ENCODE measurements around the gene NPAS3.

NPAS3 gene

DNA sequence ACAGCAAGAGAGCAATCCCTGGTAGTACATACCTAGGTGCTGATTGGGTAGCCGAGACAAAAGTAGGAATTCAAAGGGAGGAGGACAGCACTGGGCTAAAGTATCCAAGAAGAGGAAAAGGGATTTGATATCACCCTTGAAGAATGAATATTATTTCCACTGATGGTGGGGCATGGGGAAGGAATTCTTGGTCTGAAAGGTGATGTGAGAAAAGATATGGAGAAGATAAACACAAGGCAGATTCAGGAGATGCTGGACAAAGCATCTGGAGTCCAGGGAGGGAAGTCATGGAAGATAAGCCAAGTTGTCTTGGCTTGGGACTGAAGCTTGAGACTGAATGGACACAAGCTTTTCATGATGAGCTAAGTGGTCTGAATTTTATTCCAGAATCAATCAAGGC, 818.2 kb downstream of the NPAS3 start:
- no peak for DNase-seq (ENCODE audit: low spot score)

DNA sequence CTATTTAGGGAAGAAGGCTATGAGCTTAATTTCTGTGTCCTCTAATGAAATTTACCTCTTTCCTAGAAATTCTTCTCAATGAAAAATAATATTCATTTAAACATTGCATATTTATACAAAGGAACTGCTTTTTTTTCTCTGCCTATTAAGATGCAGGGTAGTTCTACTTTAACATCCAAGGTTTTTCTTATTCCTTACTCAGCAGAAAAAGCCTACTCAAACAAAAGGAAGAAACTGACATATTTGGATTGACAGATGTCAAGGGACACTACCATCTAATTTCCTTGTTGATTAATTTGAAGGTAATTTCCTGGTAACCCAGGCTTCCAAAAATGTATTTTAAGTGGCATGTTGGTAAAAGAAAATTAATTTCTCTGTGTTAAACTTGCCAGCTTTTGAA, 819.9 kb downstream of the NPAS3 start:
- no peak for DNase-seq (ENCODE audit: low spot score)

GRCh38 chr14:33762161-33762851, 823.6 kb downstream of the NPAS3 start:
- DNase-seq (ENCODE audit: low spot score), result no peak

DNA sequence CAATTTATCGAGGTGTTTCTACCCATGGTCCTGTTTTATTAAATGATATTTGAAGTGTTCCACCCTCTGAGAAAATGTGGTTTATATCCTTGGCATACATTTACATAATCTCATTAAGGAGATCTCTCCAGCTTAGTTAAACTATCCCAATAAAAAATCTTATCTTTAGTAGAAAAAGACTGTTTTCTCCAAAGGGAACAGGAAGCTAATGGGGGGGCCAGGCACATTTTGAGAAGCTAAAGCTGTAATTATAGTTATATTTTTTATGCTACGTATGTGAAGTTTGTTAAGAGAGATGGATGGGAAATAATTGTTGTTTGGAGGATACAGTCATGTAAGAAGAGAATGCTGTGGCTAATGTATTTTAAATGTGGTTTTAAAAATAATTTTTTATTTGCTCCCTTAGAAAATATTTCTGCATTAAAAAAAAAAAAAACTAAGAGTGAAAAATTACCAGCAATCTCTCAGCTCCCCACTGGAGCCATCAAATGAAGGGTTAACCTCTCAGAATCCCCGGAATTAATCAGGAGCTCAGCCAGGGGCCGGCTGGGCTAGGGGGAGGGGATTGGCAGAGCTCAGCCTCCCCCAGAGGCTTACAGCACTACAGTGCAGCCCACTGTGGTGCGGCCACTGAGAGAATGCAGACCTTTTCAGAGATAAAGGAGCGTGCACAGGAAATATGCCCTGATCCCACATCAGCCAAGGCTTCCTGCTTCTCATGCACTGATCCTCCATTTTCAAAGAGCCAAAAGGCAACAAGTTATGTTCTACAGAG, 826.4 kb downstream of the NPAS3 start:
- peak; percentile 75 for DNase-seq (ENCODE audit: low spot score)

GRCh38 chr14:33767586-33768457, 829.1 kb downstream of the NPAS3 start:
- DNase-seq (ENCODE audit: low spot score), result no peak

DNA sequence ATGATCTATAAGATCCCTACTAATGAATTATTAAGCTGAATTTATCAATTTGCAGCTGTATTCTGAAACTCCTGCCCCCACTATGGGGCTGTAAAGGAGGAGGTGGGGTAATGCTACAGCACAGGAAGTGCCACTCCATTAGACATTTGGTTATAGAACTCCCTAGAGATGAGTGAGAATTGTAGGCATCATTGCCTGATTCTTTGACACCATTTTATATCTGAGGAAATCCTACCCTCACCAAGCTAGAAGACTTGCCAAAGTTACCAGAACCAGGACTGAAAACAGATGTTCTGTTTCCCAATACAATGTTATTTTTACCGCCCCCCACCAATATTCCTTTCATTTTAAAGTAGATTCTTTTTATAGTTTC, 829.8 kb downstream of the NPAS3 start:
- no peak for DNase-seq (ENCODE audit: low spot score)

DNA sequence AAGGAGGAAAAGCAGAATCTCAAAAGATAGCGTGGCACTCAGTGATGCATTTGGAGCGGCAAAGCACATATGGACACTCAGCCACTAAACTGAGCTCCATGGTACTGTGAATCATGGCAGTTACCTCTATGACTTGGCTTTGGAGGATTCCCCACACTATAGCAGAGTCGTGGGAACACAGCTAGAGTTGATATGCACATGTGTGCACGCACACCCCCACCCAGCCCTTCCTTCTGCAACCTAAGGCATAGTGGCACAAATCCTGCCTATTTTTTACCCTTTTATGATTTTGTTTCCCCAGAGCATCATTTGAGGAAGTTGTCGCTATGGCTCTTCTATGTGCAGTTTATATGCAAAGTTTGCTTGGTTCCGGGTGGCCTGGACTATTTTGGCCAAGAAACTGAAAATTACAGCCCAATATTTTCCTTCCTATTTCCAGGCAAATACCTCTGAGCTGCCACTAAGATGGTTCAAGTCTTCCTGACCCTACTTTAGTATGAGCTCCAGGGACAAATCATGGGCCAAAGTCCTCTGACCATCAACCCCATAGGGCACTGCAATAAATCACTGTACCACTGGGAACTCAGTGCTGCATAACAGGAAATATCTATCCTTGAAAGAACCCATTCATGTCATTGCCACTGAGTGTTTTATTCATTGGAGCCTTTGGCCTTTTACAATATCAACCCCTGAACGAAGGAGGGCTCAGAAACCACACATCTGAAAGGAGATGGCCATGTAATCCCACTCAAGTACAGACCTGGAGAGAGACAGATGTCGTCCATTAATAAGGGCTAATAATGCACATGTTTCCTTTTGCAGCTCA, 834.7 kb downstream of the NPAS3 start:
- DNase-seq (ENCODE audit: low spot score), result no peak

- no peak for DNase-seq (ENCODE audit: low spot score)
Observed at GRCh38 chr14:33774161-33774560, 835.5 kb downstream of the NPAS3 start.

- DNase-seq (ENCODE audit: low spot score), result no peak
Observed at GRCh38 chr14:33774723-33775470, 836.2 kb downstream of the NPAS3 start.

DNA sequence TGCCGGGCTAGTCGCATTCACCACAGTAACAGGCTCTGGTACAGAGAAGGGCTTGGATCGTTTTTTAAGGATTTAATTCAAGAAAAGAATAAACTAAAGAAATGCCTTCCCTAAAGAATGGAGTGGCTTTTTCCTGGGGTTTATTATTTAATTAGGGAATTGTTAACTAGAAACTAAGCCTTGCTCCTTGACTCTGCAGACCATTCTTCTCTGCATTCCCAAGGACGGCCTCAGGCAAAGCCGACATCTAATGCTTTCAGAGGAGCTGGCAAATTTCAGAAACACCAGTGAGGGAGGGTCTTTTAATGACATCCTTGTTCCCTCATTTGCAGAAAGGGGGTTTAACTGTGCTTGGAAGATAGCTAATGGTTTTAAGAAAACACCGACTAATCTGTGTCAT, 838.2 kb downstream of the NPAS3 start:
- DNase-seq (ENCODE audit: low spot score), result no peak

DNA sequence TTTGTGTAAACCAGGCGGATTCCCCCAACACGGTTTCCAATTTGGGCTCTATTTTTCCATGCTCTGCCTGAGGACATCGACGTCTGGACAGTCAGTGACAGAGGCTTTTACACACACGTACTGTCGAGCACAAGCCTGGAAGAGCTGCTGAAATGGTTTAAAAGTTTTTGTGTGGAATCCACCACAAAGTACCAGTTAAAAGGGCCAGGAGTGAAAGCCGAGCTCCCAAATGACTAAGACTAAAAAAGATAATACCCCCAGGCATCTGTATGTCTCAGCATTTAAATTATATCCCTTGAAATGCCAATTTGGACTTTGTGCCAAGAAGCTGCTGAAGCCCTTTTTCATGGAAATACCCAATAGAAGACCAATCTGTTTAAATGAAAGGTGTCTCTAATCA, 839.0 kb downstream of the NPAS3 start:
- DNase-seq (ENCODE audit: low spot score), result no peak

- DNase-seq (ENCODE audit: low spot score), result no peak
Observed at GRCh38 chr14:33780035-33780434, 841.4 kb downstream of the NPAS3 start.

GRCh38 chr14:33781236-33781635, 842.6 kb downstream of the NPAS3 start:
- DNase-seq (ENCODE audit: low spot score), result no peak

- no peak for DNase-seq (ENCODE audit: low spot score)
Observed at GRCh38 chr14:33782923-33783322, 844.2 kb downstream of the NPAS3 start.

DNA sequence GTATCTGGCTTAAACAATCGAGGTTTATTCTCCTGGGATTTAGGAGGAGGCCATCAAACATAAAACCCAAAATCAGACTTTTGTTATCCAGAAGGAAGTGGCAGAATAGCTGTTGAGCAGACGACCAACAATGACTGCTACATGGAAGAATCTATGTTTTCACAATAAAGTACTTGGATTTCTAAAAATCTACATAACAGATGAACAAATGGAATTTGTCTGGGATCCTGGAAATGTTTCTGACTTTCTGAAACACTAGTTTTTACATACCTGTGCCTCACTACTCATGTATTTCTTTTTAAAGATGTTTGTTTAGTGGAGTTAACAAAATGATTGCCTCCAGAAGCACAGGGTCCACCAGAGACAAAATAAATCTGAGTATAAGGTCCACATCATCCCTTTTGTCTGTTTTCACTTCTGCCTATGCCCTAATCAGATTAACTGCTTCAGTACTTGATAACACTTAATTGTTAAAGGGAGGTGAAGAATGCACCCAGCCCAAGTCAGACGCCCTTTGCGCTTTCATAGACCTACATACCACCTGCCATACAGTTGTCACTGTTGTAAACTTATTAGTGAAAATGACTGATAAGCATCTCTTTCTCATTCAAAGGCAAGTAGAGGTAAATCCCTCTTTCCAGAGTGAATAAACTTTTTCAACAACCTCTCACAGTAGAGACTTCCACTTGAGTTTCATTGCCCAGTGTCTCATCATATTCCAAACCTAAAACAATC, 847.6 kb downstream of the NPAS3 start:
- no peak for DNase-seq (ENCODE audit: low spot score)

DNA sequence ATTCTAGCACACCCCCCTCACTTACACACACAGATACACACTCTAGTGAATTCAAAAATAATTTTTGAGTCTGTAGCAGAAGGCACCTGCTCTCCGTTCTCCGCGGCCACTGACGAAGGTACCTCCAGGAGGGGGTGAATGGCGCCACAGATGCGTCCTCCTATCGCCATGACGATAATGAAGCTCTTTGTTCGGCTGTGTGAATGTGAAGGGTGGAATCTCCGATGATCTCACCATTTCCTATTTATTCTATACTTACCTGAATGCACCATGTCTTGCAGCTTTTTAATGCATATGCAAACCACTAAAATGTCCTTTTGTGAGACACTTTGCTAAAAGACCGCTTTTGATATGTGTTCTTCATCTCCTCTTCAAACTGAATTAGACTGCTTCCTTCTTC, 849.5 kb downstream of the NPAS3 start:
- DNase-seq (ENCODE audit: low spot score), result no peak

GRCh38 chr14:33790996-33791395, 852.3 kb downstream of the NPAS3 start:
- no peak for DNase-seq (ENCODE audit: low spot score)

DNA sequence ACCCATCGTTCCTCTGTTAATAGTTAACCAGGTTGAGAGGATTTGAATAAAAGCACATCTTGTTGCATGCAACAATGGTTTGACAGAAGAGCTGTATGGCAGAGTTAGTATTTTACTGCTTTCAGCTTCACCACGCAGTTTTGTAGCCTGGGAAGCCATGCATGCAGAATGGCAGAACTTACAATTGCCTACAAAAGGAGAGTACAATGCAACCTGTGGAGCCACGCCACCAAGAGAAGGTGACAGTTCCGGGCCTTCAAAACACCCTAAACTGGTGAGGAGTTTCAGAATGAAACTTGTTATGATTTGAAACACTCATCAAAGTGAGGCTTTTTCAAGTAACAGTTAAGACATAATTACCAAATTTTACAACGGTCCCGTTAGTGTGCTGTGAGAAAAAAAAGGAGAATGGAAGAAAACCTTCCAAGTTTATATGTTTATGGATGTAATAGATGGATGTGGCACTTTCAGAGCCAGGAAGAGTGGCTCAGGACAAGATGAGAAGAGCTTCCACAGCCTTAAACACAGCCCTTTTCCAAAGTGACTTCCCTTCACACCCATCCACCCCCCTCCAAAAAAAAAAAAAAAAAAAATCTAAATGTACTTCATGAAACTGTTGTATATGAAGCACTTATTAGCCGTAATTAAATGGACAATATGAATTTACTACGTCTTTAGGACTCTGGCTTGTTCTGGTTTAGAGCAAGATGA, 853.5 kb downstream of the NPAS3 start:
- no peak for DNase-seq (ENCODE audit: low spot score)

DNA sequence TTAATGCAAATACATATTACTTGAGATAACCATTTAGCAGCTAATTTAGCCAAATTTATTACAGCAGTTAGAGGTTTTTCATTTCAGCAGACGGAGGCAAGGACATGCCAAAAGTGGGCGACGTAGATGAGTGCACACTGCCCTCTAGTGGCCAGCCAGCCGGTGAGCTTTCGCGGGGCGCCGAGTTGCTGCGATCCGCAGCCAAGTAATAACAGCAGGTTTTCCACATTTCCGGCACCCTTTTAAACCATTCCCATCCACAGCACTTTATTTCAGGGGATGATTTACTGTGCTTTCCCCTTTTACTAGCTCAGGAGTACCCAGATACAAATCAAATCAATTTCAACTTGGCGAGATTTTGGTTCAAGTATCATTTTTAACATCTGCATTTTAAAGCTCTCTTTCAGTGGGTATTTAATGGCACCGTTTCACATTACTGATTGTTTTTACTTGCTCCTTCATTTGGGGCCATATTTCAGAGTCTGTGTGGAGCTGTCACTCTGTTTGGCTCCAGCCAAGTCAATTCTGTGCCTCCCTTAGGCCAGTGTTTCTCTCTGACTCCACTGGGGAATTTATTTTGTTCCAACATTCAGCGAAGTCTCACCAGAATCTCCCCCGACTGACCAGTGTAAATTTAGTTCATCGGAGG, 854.2 kb downstream of the NPAS3 start:
- peak; percentile 87 for DNase-seq (ENCODE audit: low spot score)
